ENCODE measurements around the gene CACUL1. TPM values are rescaled to one million over a fixed set of nuclear protein-coding genes. Genes with fewer than 3 reads are reported as not detected.

The CACUL1 gene
- total RNA-seq, 6 experiments from 2014 or later, result 15.5 to 26.4 (median 17.8) TPM

DNA sequence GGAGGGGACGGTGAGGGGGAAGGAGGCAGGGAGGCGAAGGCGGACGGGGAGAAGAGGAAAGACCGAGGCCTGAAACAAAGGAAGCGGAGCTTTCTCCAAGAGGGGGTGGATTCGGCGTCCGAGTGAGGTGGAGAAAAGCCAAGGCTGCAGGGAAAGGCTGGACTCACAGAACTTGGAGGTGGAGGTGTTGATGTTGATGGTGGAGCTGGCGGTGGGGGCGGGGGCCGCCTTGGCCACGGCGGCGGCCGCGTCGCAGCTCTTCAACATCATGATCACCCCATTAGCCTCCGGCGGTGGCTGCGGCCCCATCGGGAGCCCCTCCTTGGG is 578 bp downstream of the CACUL1 start:
- peak overlapping the region; percentile 90 to 97 (median 94) for H3K4me3 ChIP-seq
- H3K36me3 ChIP-seq, result no peaks in the 10 kb centered on the region
- peak; percentile 51 to 72 (median 66) for DNase-seq
- no peak for TF ChIP-seq POLR2A (IDR thresholded peaks at IDR 0.05)
- TF ChIP-seq, protein P1, sequence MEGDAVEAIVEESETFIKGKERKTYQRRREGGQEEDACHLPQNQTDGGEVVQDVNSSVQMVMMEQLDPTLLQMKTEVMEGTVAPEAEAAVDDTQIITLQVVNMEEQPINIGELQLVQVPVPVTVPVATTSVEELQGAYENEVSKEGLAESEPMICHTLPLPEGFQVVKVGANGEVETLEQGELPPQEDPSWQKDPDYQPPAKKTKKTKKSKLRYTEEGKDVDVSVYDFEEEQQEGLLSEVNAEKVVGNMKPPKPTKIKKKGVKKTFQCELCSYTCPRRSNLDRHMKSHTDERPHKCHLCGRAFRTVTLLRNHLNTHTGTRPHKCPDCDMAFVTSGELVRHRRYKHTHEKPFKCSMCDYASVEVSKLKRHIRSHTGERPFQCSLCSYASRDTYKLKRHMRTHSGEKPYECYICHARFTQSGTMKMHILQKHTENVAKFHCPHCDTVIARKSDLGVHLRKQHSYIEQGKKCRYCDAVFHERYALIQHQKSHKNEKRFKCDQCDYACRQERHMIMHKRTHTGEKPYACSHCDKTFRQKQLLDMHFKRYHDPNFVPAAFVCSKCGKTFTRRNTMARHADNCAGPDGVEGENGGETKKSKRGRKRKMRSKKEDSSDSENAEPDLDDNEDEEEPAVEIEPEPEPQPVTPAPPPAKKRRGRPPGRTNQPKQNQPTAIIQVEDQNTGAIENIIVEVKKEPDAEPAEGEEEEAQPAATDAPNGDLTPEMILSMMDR (IDR thresholded peaks at IDR 0.05), result no peak
- intact Hi-C loops (cut with DNase I), result no loop called here
- ATAC-seq, result peak in 3 of 4 donors; percentile 3 to 10 (median 8)
- peaks cover 0 to 19% (median 8%) of the 10 kb centered on the region in 4 donors for H3K4me1 ChIP-seq
- no peaks in the 10 kb centered on the region for H3K27me3 ChIP-seq
- 0% methylated on average over 9 of the region's 22 CpGs for WGBS (ENCODE audit: insufficient coverage, low coverage, low lambda C conversion rate, missing lambda C conversion rate)
- H3K27ac ChIP-seq, result peak overlapping the region; percentile 85 to 92 (median 91)
- H3K9me3 ChIP-seq, result no peaks in the 10 kb centered on the region

DNA sequence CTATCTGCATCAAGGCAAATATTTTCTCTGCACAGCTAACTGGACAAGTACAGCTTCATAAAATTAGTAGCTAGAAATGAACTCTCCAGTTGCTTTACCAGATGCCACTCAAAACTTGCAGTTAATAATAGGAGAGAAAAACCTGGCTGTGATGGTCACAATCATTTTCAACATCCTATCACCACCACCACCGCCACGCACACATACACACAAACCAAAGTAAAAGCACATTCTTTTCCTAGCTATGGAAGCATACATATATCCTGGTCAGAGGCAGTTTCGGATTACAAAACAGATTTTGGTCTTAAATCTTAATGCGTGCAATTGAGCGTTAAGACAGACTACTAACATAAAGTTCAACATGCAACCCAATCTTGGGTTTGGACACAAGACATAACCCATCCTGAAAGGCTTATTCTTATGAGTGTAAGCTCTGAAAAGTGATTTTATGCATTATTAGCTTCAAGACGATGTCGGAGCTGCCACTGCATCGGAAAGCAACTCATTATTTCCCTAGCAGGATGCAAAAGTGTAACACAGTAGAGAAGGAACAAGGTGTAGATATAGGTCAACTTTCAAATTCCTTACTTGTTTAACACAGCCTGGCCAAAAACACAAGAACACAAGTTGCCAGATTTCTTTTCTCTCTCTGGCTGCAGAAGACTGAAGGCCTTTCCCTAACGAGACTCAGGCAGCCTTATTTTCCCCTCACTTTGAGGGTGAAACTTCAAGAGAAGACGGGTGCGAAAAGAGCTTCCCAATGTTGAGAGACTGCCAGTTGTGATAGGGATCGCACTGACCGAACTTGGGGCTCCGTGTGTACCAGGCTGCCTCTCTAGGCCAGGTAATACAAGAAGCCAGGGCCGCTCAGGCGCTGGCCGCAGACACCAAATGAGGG is 1.2 kb downstream of the CACUL1 start:
- no peaks in the 10 kb centered on the region for H3K9me3 ChIP-seq
- peaks cover 0 to 19% (median 8%) of the 10 kb centered on the region in 4 donors for H3K4me1 ChIP-seq
- WGBS (ENCODE audit: insufficient coverage, low coverage, low lambda C conversion rate, missing lambda C conversion rate), result 5% methylated on average over 16 of the region's 17 CpGs
- no peaks in the 10 kb centered on the region for H3K36me3 ChIP-seq
- TF ChIP-seq, protein P1 (IDR thresholded peaks at IDR 0.05), result no peak
- TF ChIP-seq POLR2A (IDR thresholded peaks at IDR 0.05), result no peak
- H3K27me3 ChIP-seq, result no peaks in the 10 kb centered on the region
- intact Hi-C loops (cut with DNase I), result no loop called here
- no peak for DNase-seq
- peak overlapping the region; percentile 90 to 97 (median 94) for H3K4me3 ChIP-seq
- H3K27ac ChIP-seq, result peak overlapping the region; percentile 85 to 92 (median 91)
- peak in 1 of 4 donors; percentile 50 for ATAC-seq

DNA sequence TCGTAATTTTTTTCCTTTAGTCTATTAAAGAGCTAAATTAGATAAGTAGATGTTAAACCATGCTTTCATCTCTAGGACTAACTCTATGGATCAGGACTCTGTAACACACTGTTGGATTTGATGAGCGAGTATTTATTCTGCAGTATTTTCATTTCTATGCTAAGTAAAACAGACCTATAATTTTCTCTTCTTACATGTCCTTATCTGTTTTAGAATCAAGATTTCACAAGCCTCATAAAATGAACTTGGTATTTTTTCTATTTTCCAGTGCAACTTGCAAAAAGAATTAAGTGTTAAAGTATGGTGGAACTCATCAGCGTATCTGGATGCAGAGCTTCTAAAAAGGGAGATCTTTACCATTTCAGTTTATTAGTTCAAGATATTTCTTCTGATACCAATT is 2.4 kb downstream of the CACUL1 start:
- no peak overlapping the region for H3K4me3 ChIP-seq
- WGBS (ENCODE audit: insufficient coverage, low coverage, low lambda C conversion rate, missing lambda C conversion rate), result 90% methylated on average over 3 of the region's 3 CpGs
- TF ChIP-seq, protein P1 (IDR thresholded peaks at IDR 0.05), result no peak
- TF ChIP-seq POLR2A (IDR thresholded peaks at IDR 0.05), result no peak

DNA sequence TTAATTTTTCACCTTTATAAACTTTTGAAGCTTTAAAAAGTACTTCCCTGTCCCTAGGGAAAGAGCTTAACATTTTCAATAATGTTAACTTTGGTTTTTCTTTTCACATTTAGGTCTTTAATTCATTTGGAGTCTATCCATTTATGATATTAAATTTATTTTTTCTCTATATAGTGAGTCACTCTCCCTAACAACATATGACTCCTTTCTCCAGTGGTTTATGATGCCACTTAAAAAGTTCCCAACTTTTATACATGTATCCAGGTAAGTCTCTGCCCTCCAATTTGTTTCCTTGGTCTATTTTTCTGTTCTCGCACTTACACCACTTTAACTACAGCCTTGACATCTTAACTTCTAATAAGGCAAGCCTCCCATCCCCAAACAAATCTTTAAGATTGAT is 3.5 kb downstream of the CACUL1 start:
- no peak for DNase-seq

More for the DNA sequence above, 2.4 kb downstream of the CACUL1 start:
- H3K36me3 ChIP-seq, result no peaks in the 10 kb centered on the region
- intact Hi-C loops (cut with DNase I), result no loop called here
- no peak for DNase-seq
- H3K27me3 ChIP-seq, result no peaks in the 10 kb centered on the region
- no peak for ATAC-seq
- H3K27ac ChIP-seq, result no peak overlapping the region
- no peaks in the 10 kb centered on the region for H3K9me3 ChIP-seq
- H3K4me1 ChIP-seq, result peaks cover 0 to 19% (median 8%) of the 10 kb centered on the region in 4 donors

More for the DNA sequence above, 3.5 kb downstream of the CACUL1 start:
- Histone ChIP-seq H3K27me3 (no peaks in the 10 kb centered on the region), H3K4me1 (peaks cover 0 to 19% (median 8%) of the 10 kb centered on the region in 4 donors), H3K36me3 (no peaks in the 10 kb centered on the region), H3K4me3 (no peak overlapping the region), H3K27ac (no peak overlapping the region), H3K9me3 (no peaks in the 10 kb centered on the region)
- TF ChIP-seq, protein P1 (IDR thresholded peaks at IDR 0.05), result no peak
- TF ChIP-seq POLR2A (IDR thresholded peaks at IDR 0.05), result no peak
- intact Hi-C loops (cut with DNase I), result no loop called here
- 95% methylated on average over 1 of the region's 1 CpG for WGBS (ENCODE audit: insufficient coverage, low coverage, low lambda C conversion rate, missing lambda C conversion rate)
- ATAC-seq, result no peak
